Trophoblast cell (in vitro differentiated cells and primary cell): ENCODE data around the gene CEP192. TPM values are rescaled to one million over a fixed set of nuclear protein-coding genes. Genes with fewer than 3 reads are reported as not detected.

Experiments used
- DNase-seq, 2 donors: peaks; one replicate each; pipeline ENCODE4 v3.0.0-alpha.2; 2016
- H2AFZ ChIP-seq: 2 replicates; pipeline ENCODE4 v1.6.1; 2013; ENCODE audit warnings: low read length, moderate library complexity, mild to moderate bottlenecking; ENCODE audit not compliant: insufficient read depth, poor library complexity
- H2AK5ac ChIP-seq: 2 replicates; pipeline ENCODE4 v1.6.1; 2013; ENCODE audit warnings: mild to moderate bottlenecking, low read length
- H2BK120ac ChIP-seq: 2 replicates; pipeline ENCODE4 v1.6.1; 2013; ENCODE audit warnings: low read length, mild to moderate bottlenecking, moderate library complexity; ENCODE audit not compliant: insufficient read depth, poor library complexity
- H2BK12ac ChIP-seq: 2 replicates; pipeline ENCODE4 v1.6.1; 2013; ENCODE audit warnings: mild to moderate bottlenecking, low read length, moderate library complexity
- H2BK5ac ChIP-seq: 2 replicates; pipeline ENCODE4 v1.6.1; 2013; ENCODE audit warnings: low read length, low read depth, moderate library complexity, mild to moderate bottlenecking; ENCODE audit not compliant: poor library complexity
- H3K14ac ChIP-seq: 2 replicates; pipeline ENCODE4 v1.6.1; 2013; ENCODE audit warnings: mild to moderate bottlenecking, low read length
- H3K18ac ChIP-seq: 2 replicates; pipeline ENCODE4 v1.6.1; 2013; ENCODE audit warnings: mild to moderate bottlenecking, low read length
- H3K23ac ChIP-seq: 2 replicates; pipeline ENCODE4 v1.6.1; 2013; ENCODE audit warnings: low read length
- H3K27ac ChIP-seq: 2 replicates; pipeline ENCODE4 v1.5.1; 2013; ENCODE audit warnings: low read depth, mild to moderate bottlenecking, inconsistent platforms, low read length, moderate library complexity
- H3K27me3 ChIP-seq: 2 replicates; pipeline ENCODE4 v1.6.1; 2013; ENCODE audit warnings: inconsistent platforms, mild to moderate bottlenecking, low read length, moderate library complexity; ENCODE audit not compliant: insufficient read depth
- H3K36me3 ChIP-seq, 2 experiments: 1 replicate in 1 of 2; 2 replicates in 1 of 2; pipeline ENCODE4 v1.6.1; 2013; ENCODE audit warnings: low read length in 2 of 2, mild to moderate bottlenecking in 2 of 2, moderate library complexity in 1 of 2; ENCODE audit not compliant: insufficient read depth in 2 of 2, control insufficient read depth in 1 of 2
- H3K4ac ChIP-seq: 2 replicates; pipeline ENCODE4 v1.6.1; 2013; ENCODE audit warnings: low read depth, mild to moderate bottlenecking, low read length, moderate library complexity
- H3K4me1 ChIP-seq, 2 experiments: 1 replicate in 1 of 2; 2 replicates in 1 of 2; pipeline ENCODE4 v1.6.1; 2013; ENCODE audit warnings: low read length in 2 of 2, mild to moderate bottlenecking in 2 of 2, moderate library complexity in 1 of 2; ENCODE audit not compliant: insufficient read depth in 2 of 2, control insufficient read depth in 1 of 2
- H3K4me2 ChIP-seq: 2 replicates; pipeline ENCODE4 v1.6.1; 2013; ENCODE audit warnings: inconsistent platforms, mild to moderate bottlenecking, low read length, moderate library complexity
- H3K4me3 ChIP-seq: 2 replicates; pipeline ENCODE4 v1.5.1; 2013; ENCODE audit warnings: mild to moderate bottlenecking, low read depth, low read length, inconsistent platforms
- H3K79me1 ChIP-seq: one replicate; pipeline ENCODE4 v1.6.1; 2013; ENCODE audit warnings: low read length
- H3K79me2 ChIP-seq: 2 replicates; pipeline ENCODE4 v1.6.1; 2013; ENCODE audit warnings: low read length, mild to moderate bottlenecking; ENCODE audit not compliant: control insufficient read depth, insufficient read depth, poor library complexity
- H3K9ac ChIP-seq: 2 replicates; pipeline ENCODE4 v1.6.1; 2013; ENCODE audit warnings: mild to moderate bottlenecking, low read length
- H3K9me3 ChIP-seq: 2 replicates; pipeline ENCODE4 v1.6.1; 2013; ENCODE audit warnings: low read depth, mild to moderate bottlenecking, control low read depth, inconsistent platforms, low read length; ENCODE audit not compliant: insufficient read depth
- H4K12ac ChIP-seq: 2 replicates; pipeline ENCODE4 v1.6.1; 2013; ENCODE audit warnings: low read depth, mild to moderate bottlenecking, low read length, moderate library complexity
- H4K8ac ChIP-seq: 2 replicates; pipeline ENCODE4 v1.6.1; 2013; ENCODE audit warnings: low read depth, mild to moderate bottlenecking, low read length, moderate library complexity
- H4K91ac ChIP-seq: one replicate; pipeline ENCODE4 v1.6.1; 2013; ENCODE audit warnings: low read depth, mild to moderate bottlenecking, low read length, moderate library complexity
- WGBS: extraction: QIAGEN DNeasy Blood & Tissue Kit; methylation state at CpG from one replicate; pipeline ENCODE4 v1.1.7; 2013; ENCODE audit warnings: missing lambda C conversion rate; ENCODE audit not compliant: insufficient read length, insufficient coverage; ENCODE audit errors: extremely low coverage; 5-methylcytosine and 5-hydroxymethylcytosine counted together
- polyA plus RNA-seq: library from polyadenylated mRNA; stranded (reverse); fragments of 200-250 nt; gene quantifications from 2 replicates; pipeline ENCODE4 v1.2.3, GENCODE V29; 2013

CEP192 gene, protein sequence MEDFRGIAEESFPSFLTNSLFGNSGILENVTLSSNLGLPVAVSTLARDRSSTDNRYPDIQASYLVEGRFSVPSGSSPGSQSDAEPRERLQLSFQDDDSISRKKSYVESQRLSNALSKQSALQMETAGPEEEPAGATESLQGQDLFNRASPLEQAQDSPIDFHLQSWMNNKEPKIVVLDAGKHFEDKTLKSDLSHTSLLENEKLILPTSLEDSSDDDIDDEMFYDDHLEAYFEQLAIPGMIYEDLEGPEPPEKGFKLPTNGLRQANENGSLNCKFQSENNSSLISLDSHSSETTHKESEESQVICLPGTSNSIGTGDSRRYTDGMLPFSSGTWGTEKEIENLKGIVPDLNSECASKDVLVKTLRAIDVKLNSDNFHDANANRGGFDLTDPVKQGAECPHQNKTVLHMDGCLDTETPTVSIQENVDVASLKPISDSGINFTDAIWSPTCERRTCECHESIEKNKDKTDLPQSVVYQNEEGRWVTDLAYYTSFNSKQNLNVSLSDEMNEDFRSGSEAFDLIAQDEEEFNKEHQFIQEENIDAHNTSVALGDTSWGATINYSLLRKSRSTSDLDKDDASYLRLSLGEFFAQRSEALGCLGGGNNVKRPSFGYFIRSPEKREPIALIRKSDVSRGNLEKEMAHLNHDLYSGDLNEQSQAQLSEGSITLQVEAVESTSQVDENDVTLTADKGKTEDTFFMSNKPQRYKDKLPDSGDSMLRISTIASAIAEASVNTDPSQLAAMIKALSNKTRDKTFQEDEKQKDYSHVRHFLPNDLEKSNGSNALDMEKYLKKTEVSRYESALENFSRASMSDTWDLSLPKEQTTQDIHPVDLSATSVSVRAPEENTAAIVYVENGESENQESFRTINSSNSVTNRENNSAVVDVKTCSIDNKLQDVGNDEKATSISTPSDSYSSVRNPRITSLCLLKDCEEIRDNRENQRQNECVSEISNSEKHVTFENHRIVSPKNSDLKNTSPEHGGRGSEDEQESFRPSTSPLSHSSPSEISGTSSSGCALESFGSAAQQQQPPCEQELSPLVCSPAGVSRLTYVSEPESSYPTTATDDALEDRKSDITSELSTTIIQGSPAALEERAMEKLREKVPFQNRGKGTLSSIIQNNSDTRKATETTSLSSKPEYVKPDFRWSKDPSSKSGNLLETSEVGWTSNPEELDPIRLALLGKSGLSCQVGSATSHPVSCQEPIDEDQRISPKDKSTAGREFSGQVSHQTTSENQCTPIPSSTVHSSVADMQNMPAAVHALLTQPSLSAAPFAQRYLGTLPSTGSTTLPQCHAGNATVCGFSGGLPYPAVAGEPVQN (N-terminal part only)
- 9.6 and 11.0 TPM in 2 replicates for polyA plus RNA-seq

DNA sequence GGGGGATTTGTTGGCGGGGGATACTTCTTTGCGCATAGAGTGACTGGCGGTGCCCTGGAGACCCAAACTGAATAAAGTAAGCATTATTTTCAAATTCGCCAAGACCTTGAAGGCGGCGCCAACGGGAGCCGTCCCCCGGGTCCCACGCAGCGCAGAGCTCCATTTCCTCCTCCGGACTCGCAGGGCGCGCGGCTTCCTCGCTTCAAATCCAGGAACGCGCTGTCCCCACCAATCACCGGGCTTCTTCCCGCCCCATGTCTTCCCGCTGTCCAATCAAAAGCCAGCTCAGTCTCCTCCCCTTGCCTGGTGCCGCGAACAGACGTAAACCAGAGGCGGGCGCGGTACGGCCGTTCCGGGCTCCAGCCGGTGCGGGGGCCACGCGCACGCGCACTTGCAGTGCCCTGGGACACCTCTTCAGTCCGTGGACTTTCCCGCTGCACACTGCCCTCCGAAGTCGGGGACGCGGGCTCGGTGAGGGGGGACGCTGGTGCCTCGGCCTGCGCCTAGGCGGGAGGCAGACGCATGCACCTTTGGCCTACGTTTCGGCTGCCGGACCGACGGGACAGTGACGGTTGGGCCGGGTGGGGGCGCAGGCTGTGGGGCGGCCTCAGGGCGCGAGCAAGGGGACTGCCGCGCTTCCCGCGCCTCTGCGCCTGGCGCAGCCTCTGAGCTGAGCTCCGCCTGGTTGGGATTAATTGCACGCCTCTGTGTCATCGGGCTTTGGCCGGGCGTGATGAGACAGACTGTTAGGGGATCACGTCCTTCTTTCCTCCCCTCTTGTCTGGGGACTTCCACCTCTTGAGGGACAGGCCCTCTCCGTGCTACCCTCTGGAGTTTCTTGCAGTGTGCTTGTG lies at the start of gene CEP192:
TSS of gene CEP192 (plus strand) at position 396 of the 854 bp plus-strand sequence. CDS start 8,063 bp downstream, outside the sequence.
- H3K36me3 ChIP-seq = peaks cover 2 to 6% of the 10 kb centered on the region in 2 experiments
- H3K23ac ChIP-seq = no peak within 1 kb of the TSS
- peak within 1 kb of the TSS; percentile 85 for H3K27ac ChIP-seq
- no peaks in the 10 kb centered on the region for H3K27me3 ChIP-seq
- peak within 1 kb of the TSS; percentile 12 for H2BK120ac ChIP-seq
- DNase-seq = peak; percentile 98 to 99
- no peak within 1 kb of the TSS for H2BK12ac ChIP-seq
- peak within 1 kb of the TSS; percentile 96 for H3K14ac ChIP-seq
- H2AK5ac ChIP-seq = peak within 1 kb of the TSS; percentile 0
- H3K9ac ChIP-seq = peak within 1 kb of the TSS; percentile 75
- H3K79me2 ChIP-seq = peaks cover 11% of the 10 kb centered on the region
- peaks cover 6% of the 10 kb centered on the region for H3K79me1 ChIP-seq
- WGBS = no CpG with 5 or more reads among the region's 73 CpGs
- H3K4me2 ChIP-seq = peak within 1 kb of the TSS; percentile 69
- H3K4me1 ChIP-seq = peaks cover 7 to 9% of the 10 kb centered on the region in 2 experiments
- peak within 1 kb of the TSS; percentile 89 for H2AFZ ChIP-seq
- H4K91ac ChIP-seq = peak within 1 kb of the TSS; percentile 83
- peak within 1 kb of the TSS; percentile 90 for H3K18ac ChIP-seq
- peak within 1 kb of the TSS; percentile 91 for H4K8ac ChIP-seq
- peak within 1 kb of the TSS; percentile 63 for H4K12ac ChIP-seq
- H3K9me3 ChIP-seq = no peaks in the 10 kb centered on the region
- peak within 1 kb of the TSS; percentile 49 for H3K4ac ChIP-seq
- peak within 1 kb of the TSS; percentile 97 for H3K4me3 ChIP-seq
- H2BK5ac ChIP-seq = peak within 1 kb of the TSS; percentile 70

DNA sequence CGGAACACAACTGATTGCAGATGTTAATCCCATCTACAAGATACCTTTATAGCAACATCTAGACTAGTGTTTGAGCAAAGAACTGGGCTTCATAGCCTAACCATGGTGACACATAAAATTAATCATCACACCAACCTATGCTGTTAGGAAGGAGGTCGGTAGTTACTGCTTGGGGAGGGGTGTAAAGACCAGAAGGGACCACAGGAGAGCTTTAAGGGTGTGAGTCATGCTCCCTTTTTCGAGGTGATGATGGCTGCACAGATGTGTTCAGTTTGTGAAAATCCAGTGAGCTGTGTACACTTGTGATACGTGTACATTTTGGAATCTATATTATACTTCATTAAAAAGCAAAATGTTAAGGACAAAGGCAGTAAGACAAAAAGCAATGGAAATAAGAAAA lies 47.9 kb upstream of the CEP192 start:
- H3K9me3 ChIP-seq = no peaks in the 10 kb centered on the region
- H3K4me3 ChIP-seq = no peak overlapping the region
- H3K9ac ChIP-seq = no peak overlapping the region
- DNase-seq = no peak
- H2BK5ac ChIP-seq = no peak overlapping the region
- no peak overlapping the region for H3K27ac ChIP-seq
- H2BK120ac ChIP-seq = no peak overlapping the region
- no peak overlapping the region for H3K23ac ChIP-seq
- no CpG with 5 or more reads among the region's 4 CpGs for WGBS
- H4K12ac ChIP-seq = no peak overlapping the region
- H3K4ac ChIP-seq = no peak overlapping the region
- H4K91ac ChIP-seq = no peak overlapping the region
- no peak overlapping the region for H2BK12ac ChIP-seq
- no peaks in the 10 kb centered on the region for H3K27me3 ChIP-seq
- H3K4me1 ChIP-seq = no peaks in the 10 kb centered on the region
- no peaks in the 10 kb centered on the region for H3K36me3 ChIP-seq
- H3K4me2 ChIP-seq = no peak overlapping the region
- peaks cover 8% of the 10 kb centered on the region for H3K79me1 ChIP-seq
- no peak overlapping the region for H2AK5ac ChIP-seq
- H4K8ac ChIP-seq = no peak overlapping the region
- H3K18ac ChIP-seq = no peak overlapping the region
- no peak overlapping the region for H2AFZ ChIP-seq
- H3K79me2 ChIP-seq = peaks cover 2% of the 10 kb centered on the region
- no peak overlapping the region for H3K14ac ChIP-seq

GRCh38 chr18:12944709-12945108 lies 46.5 kb upstream of the CEP192 start:
- no peak overlapping the region for H4K91ac ChIP-seq
- H3K79me2 ChIP-seq = peaks cover 7% of the 10 kb centered on the region
- no peak overlapping the region for H3K4me3 ChIP-seq
- no peak overlapping the region for H3K14ac ChIP-seq
- H3K36me3 ChIP-seq = peaks cover 0 to 2% of the 10 kb centered on the region in 2 experiments
- H4K8ac ChIP-seq = no peak overlapping the region
- H2AK5ac ChIP-seq = no peak overlapping the region
- H4K12ac ChIP-seq = no peak overlapping the region
- no peak overlapping the region for H2BK5ac ChIP-seq
- H3K4ac ChIP-seq = no peak overlapping the region
- no peak overlapping the region for H2BK120ac ChIP-seq
- no CpG with 5 or more reads among the region's 4 CpGs for WGBS
- peaks cover 0 to 2% of the 10 kb centered on the region in 2 experiments for H3K4me1 ChIP-seq
- DNase-seq = no peak
- peaks cover 12% of the 10 kb centered on the region for H3K79me1 ChIP-seq
- H3K18ac ChIP-seq = no peak overlapping the region
- H3K27ac ChIP-seq = no peak overlapping the region
- no peaks in the 10 kb centered on the region for H3K27me3 ChIP-seq
- no peak overlapping the region for H2AFZ ChIP-seq
- no peak overlapping the region for H3K9ac ChIP-seq
- H3K9me3 ChIP-seq = peaks cover 2% of the 10 kb centered on the region
- no peak overlapping the region for H2BK12ac ChIP-seq
- H3K4me2 ChIP-seq = no peak overlapping the region
- H3K23ac ChIP-seq = no peak overlapping the region
